C4-2B (cell line): ENCODE measurements around the gene DCLK3.

ENCODE experiments used
- H3K27ac ChIP-seq: fragments of 450-650 bp; 2 replicates; pipeline ENCODE4 v1.5.1; 2017
- ZFX ChIP-seq: fragments of 450-650 bp; IDR thresholded peaks from 2 replicates; pipeline ENCODE4 v1.6.1; 2017
- TF ChIP-seq, protein P1 (sequence below): fragments of 450-650 bp; conservative IDR thresholded peaks from 2 replicates; pipeline ENCODE4 v1.5.1; 2017; ENCODE audit warnings: mild to moderate bottlenecking

The DCLK3 gene

DNA sequence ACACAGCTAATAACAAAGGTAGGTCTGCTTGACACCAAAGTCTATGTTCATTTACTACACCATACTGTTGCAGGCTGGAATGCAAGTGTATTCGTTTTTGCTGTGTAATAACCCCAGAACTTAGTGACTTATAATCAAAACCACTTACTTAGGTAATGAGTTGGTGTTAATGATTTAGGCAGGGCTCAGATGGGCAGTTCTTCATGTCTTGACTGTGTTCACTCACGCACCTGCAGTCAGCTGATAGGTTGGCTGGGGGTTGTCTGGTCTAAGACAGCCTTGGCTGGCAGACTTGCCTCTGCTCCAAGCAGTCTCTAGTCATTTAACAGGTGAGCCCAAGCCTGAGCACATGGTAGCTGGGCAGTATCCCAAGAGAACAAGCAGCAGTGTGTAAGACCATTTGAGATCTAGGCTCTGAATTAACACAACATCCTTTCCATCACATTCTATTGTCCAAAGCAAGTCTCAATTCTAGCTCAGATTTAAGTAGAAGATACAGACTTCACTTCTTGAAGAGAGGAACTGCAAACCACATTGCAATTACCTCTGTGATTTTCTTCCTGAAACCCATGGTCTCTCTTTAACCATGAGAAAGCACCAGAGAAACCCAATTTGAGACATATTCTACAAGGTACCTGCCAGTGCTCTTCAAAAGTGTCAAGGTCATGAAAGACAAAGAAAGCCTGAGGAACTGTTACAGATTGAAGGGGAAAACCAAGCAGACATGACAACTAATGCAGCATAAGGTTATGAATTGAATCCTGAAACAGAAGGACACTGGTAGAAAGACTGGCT lies 13.3 kb upstream of the DCLK3 start:
- TF ChIP-seq ZFX: no peak
- TF ChIP-seq, protein P1, sequence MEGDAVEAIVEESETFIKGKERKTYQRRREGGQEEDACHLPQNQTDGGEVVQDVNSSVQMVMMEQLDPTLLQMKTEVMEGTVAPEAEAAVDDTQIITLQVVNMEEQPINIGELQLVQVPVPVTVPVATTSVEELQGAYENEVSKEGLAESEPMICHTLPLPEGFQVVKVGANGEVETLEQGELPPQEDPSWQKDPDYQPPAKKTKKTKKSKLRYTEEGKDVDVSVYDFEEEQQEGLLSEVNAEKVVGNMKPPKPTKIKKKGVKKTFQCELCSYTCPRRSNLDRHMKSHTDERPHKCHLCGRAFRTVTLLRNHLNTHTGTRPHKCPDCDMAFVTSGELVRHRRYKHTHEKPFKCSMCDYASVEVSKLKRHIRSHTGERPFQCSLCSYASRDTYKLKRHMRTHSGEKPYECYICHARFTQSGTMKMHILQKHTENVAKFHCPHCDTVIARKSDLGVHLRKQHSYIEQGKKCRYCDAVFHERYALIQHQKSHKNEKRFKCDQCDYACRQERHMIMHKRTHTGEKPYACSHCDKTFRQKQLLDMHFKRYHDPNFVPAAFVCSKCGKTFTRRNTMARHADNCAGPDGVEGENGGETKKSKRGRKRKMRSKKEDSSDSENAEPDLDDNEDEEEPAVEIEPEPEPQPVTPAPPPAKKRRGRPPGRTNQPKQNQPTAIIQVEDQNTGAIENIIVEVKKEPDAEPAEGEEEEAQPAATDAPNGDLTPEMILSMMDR: no peak
- H3K27ac ChIP-seq: no peak overlapping the region

DNA sequence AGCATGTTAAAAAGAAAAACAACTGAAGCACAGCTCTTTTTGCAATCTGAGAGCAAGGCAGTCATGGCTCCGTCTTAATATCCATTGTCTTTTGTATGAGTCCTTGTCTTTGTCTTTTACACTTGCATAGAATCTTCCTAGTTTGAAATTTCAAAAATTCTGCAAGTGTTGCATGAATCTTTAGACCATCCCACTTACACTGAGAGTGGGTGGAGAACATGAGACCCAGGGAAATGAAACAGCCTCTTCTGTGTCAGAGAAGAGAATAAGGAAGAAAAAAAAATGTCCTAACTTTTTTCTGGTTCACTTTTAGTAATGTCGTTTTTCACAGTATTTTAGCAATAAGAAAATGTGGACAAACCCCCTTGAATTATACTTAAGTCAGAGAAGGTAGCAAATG lies 12.1 kb upstream of the DCLK3 start:
- no peak for TF ChIP-seq ZFX
- TF ChIP-seq, protein P1: no peak
- H3K27ac ChIP-seq: no peak overlapping the region

DNA sequence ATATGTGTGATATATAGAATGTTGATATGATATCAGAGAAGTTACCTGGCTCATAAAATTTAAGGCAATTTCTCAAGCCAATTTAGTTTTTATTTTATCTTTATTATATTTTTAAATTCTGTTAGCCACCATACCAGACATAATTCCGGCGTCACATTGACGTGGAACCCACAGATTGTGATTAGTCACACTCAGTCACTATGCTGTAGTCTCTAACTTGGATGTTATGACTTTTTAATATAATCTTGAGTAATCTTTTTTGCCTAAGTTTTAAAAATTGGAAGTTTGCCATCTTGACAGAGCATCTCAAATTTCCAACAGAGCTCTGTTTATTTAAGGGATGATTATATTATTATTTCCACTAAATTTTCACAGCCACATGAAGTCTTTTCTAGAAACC lies 9.7 kb upstream of the DCLK3 start:
- no peak overlapping the region for H3K27ac ChIP-seq
- no peak for TF ChIP-seq ZFX
- TF ChIP-seq, protein P1: no peak

DNA sequence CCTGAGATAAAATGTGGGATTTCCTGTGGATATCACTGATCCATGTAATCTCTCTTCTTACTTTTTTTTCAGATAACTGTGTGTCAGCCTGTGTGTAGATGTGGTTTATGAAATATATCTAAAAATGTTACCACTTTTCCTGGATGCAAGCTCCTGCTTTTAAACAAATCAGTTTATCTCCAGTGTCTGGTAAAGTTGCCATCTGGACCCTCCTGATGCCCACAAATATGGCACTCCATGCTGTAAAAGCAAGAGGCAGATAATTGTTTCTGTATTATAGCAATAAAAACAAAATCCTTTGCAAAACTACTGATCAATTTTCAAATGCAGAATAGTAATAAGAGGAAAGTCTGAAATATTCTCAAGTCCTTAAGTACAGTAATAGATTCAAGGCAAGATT lies 7.6 kb upstream of the DCLK3 start:
- no peak overlapping the region for H3K27ac ChIP-seq
- no peak for TF ChIP-seq ZFX
- TF ChIP-seq, protein P1: no peak

DNA sequence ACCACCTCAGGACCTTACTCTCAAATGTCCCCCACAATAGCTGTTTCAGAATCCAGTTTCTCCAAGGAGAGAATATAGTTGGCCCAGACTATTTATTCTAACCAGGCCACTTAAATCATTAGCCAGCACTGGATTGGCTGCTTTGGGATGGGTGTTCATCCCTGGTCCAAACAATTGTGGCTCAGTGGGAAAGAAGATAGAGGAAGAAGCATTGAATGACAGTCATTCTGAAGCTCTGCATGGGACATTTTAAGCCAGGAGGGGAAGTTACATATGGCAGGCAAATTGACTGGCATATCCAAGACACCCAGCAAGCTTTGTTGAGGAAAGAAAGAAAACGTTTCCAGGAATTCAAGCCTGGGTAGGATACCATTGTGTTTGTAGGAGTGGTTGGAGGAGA lies 5.6 kb upstream of the DCLK3 start:
- no peak for TF ChIP-seq ZFX
- TF ChIP-seq, protein P1: no peak
- no peak overlapping the region for H3K27ac ChIP-seq

DNA sequence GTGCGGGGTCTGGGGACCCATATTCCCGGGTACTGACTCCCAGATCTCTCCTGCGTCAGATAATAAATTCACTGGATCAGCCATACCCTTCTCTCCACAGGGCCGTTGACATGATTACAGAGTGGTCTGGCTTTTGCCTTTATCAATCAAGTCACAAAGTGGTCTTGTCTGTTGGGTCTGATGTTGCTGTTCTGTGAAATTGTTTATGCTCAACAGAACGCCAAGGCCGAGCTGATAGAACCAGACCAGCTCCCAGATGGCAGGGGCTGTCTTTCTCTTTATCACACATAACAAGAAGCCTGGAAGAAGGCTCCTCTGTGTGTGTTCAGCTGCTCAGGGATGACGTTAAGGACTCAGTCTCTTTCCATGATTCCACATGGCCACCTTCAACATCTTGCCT lies 751 bp upstream of the DCLK3 start:
- TF ChIP-seq, protein P1: no peak
- no peak for TF ChIP-seq ZFX
- no peak overlapping the region for H3K27ac ChIP-seq

DNA sequence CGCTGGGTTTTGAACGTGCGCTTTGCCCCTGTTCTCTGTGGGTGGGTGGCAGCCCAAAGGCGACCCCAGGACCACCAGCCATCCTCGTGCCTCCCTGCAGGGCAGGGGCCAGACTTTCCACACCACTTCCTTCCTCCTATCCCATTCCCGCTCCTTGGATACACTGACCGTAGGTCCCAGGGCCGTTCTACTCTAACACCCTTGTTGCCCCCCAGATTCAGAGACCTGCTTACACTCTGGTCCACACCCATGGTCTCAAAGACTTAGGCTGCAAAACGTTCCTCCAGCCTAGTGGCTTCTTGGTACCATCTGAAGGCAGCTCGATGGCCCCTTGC lies 318 bp upstream of the DCLK3 start:
- H3K27ac ChIP-seq: no peak overlapping the region
- no peak for TF ChIP-seq ZFX
- TF ChIP-seq, protein P1: no peak
